Hepatocyte (in vitro differentiated cells): ENCODE data around the gene IL4R. TPM values are rescaled to one million over a fixed set of nuclear protein-coding genes. Genes with fewer than 3 reads are reported as not detected.

Source experiments
- DNase-seq: peaks from one replicate; pipeline ENCODE4 v3.0.0-alpha.2; 2016; ENCODE audit warnings: low spot score
- H2AFZ ChIP-seq: fragments of 200-600 bp; sonication (generic); 2 replicates; pipeline ENCODE4 v1.6.0; 2016; ENCODE audit warnings: antibody characterized with exemption, mild to moderate bottlenecking
- H3K27ac ChIP-seq: fragments of 200-600 bp; sonication (generic); 2 replicates; pipeline ENCODE4 v1.5.1; 2016; ENCODE audit warnings: mild to moderate bottlenecking
- H3K27me3 ChIP-seq: fragments of 200-600 bp; sonication (generic); 2 replicates; pipeline ENCODE4 v1.6.1; 2016
- H3K36me3 ChIP-seq: fragments of 200-600 bp; sonication (generic); replicated peaks from 2 replicates; pipeline ENCODE4 v1.5.1; 2016; ENCODE audit warnings: low read depth; ENCODE audit not compliant: insufficient read depth
- H3K4me1 ChIP-seq: fragments of 200-600 bp; sonication (generic); 2 replicates; pipeline ENCODE4 v1.5.1; 2016; ENCODE audit warnings: mild to moderate bottlenecking, moderate library complexity; ENCODE audit not compliant: insufficient read depth
- H3K4me2 ChIP-seq: fragments of 200-600 bp; sonication (generic); 2 replicates; pipeline ENCODE4 v1.6.0; 2016
- H3K4me3 ChIP-seq: fragments of 200-600 bp; sonication (generic); 2 replicates; pipeline ENCODE4 v1.5.1; 2016; ENCODE audit warnings: mild to moderate bottlenecking
- H3K79me2 ChIP-seq: fragments of 200-600 bp; sonication (generic); 2 replicates; pipeline ENCODE4 v1.6.0; 2017; ENCODE audit warnings: mild to moderate bottlenecking
- H3K9me2 ChIP-seq: fragments of 200-600 bp; sonication (generic); replicated peaks from 2 replicates; pipeline ENCODE4 v1.6.0; 2017; ENCODE audit warnings: mild to moderate bottlenecking; ENCODE audit not compliant: insufficient read depth
- H3K9me3 ChIP-seq: fragments of 200-600 bp; sonication (generic); 2 replicates; pipeline ENCODE4 v1.5.1; 2016; ENCODE audit warnings: low read depth, mild to moderate bottlenecking
- H4K20me1 ChIP-seq: fragments of 200-600 bp; sonication (generic); 2 replicates; pipeline ENCODE4 v1.6.0; 2016; ENCODE audit warnings: mild to moderate bottlenecking; ENCODE audit not compliant: insufficient read depth, poor library complexity, severe bottlenecking
- CTCF ChIP-seq: fragments of 200-600 bp; sonication (generic); IDR thresholded peaks from 2 replicates; pipeline ENCODE4 v1.5.1; 2016; ENCODE audit warnings: antibody characterized with exemption, mild to moderate bottlenecking; ENCODE audit not compliant: poor library complexity
- EZH2 ChIP-seq: fragments of 200-600 bp; sonication (generic); IDR thresholded peaks from 2 replicates; pipeline ENCODE4 v1.6.1; 2016; ENCODE audit warnings: antibody characterized with exemption, mild to moderate bottlenecking, borderline replicate concordance
- EZH2phosphoT487 ChIP-seq: fragments of 200-600 bp; sonication (generic); IDR thresholded peaks from one replicate; pipeline ENCODE4 v1.6.1; 2018; ENCODE audit warnings: antibody characterized with exemption, mild to moderate bottlenecking, low read depth, moderate library complexity; ENCODE audit not compliant: unreplicated experiment, severe bottlenecking
- WGBS: methylation state at CpG from one replicate; pipeline ENCODE4 v1.1.6; 2016; ENCODE audit warnings: low lambda C conversion rate; ENCODE audit errors: missing lambda C conversion rate; 5-methylcytosine and 5-hydroxymethylcytosine counted together
- polyA plus RNA-seq: library from polyadenylated mRNA; unstranded; fragments of >200 nt; fragmentation: Nextera tagmentation; extraction: Ambion mirVana; gene quantifications from 2 replicates; pipeline ENCODE4 v1.2.1, GENCODE V29; 2016
- total RNA-seq: library from RNA; depleted of rRNA; stranded (reverse); fragments of >200 nt; gene quantifications from 2 replicates; pipeline ENCODE4 v1.2.3, GENCODE V29; 2014

Gene IL4R
- total and polyA plus RNA-seq, 2 experiments from 2014 or later, result 22.3 to 23.6 TPM

GRCh38 chr16:27334192-27334764, 20.5 kb downstream of the IL4R start:
- Histone ChIP-seq H3K9me2 (no peaks in the 10 kb centered on the region), H3K36me3 (no peaks in the 10 kb centered on the region), H4K20me1 (no peaks in the 10 kb centered on the region), H3K4me3 (no peak overlapping the region), H2AFZ (no peak overlapping the region), H3K4me1 (no peaks in the 10 kb centered on the region), H3K9me3 (no peaks in the 10 kb centered on the region), H3K27ac (no peak overlapping the region), H3K27me3 (no peaks in the 10 kb centered on the region), H3K4me2 (no peak overlapping the region), H3K79me2 (peaks cover 32% of the 10 kb centered on the region)
- DNase-seq, result no peak
- TF ChIP-seq EZH2, result no peak
- no peak for TF ChIP-seq CTCF
- TF ChIP-seq EZH2phosphoT487, result no peak
- WGBS, result 95% methylated on average over 10 of the region's 10 CpGs

GRCh38 chr16:27334838-27335237, 21.1 kb downstream of the IL4R start:
- TF ChIP-seq EZH2 (no peak), EZH2phosphoT487 (no peak), CTCF (no peak)
- no peaks in the 10 kb centered on the region for H3K9me3 ChIP-seq
- no peaks in the 10 kb centered on the region for H3K4me1 ChIP-seq
- peaks cover 33% of the 10 kb centered on the region for H3K79me2 ChIP-seq
- DNase-seq, result no peak
- H3K4me2 ChIP-seq, result no peak overlapping the region
- no peaks in the 10 kb centered on the region for H3K27me3 ChIP-seq
- WGBS, result 85% methylated on average over 7 of the region's 7 CpGs
- no peaks in the 10 kb centered on the region for H4K20me1 ChIP-seq
- H3K4me3 ChIP-seq, result no peak overlapping the region
- no peak overlapping the region for H2AFZ ChIP-seq
- no peak overlapping the region for H3K27ac ChIP-seq
- H3K9me2 ChIP-seq, result no peaks in the 10 kb centered on the region
- H3K36me3 ChIP-seq, result no peaks in the 10 kb centered on the region

GRCh38 chr16:27335349-27336053, 21.7 kb downstream of the IL4R start:
- Histone ChIP-seq H3K27me3 (no peaks in the 10 kb centered on the region), H3K27ac (no peak overlapping the region), H3K79me2 (peaks cover 33% of the 10 kb centered on the region), H2AFZ (no peak overlapping the region), H3K9me3 (no peaks in the 10 kb centered on the region), H3K4me2 (no peak overlapping the region), H4K20me1 (no peaks in the 10 kb centered on the region), H3K4me1 (no peaks in the 10 kb centered on the region), H3K9me2 (no peaks in the 10 kb centered on the region), H3K4me3 (no peak overlapping the region), H3K36me3 (no peaks in the 10 kb centered on the region)
- 83% methylated on average over 7 of the region's 7 CpGs for WGBS
- no peak for TF ChIP-seq EZH2
- TF ChIP-seq CTCF, result no peak
- no peak for TF ChIP-seq EZH2phosphoT487
- DNase-seq, result no peak
